Eye (tissue), 1 donor: ENCODE results near the gene ESRRB.

ENCODE experiments used
- DNase-seq: peaks from one replicate; pipeline ENCODE4 v3.0.0-alpha.2; 2015

The ESRRB gene

DNA sequence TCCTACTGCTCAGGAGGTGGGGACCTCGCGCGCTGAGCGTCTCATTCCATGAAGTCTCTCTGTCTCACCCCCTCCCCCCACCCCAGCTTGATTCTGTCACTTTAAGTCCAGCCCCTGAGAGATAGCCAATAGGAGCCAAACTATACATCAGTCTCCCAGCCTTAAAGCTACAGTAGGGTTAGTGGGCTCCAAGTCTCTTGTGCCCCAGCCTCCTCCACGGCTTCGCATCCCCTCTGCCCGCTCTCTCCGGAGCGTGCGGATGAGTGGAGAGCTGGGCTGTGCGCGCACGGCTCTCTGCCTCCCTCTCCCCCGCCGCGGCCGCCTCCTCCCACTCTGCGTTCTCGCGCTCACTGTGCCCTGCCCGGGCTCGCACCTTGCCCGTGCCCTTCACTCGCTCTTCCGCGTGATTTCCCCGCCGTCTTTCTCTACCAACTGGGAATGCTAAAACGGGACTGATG lies at the start of gene ESRRB:
Gene ESRRB (plus strand): TSS at position 191 of the 458 bp plus-strand sequence. CDS start 265 bp downstream, at position 456.
- peak; percentile 84 for DNase-seq

DNA sequence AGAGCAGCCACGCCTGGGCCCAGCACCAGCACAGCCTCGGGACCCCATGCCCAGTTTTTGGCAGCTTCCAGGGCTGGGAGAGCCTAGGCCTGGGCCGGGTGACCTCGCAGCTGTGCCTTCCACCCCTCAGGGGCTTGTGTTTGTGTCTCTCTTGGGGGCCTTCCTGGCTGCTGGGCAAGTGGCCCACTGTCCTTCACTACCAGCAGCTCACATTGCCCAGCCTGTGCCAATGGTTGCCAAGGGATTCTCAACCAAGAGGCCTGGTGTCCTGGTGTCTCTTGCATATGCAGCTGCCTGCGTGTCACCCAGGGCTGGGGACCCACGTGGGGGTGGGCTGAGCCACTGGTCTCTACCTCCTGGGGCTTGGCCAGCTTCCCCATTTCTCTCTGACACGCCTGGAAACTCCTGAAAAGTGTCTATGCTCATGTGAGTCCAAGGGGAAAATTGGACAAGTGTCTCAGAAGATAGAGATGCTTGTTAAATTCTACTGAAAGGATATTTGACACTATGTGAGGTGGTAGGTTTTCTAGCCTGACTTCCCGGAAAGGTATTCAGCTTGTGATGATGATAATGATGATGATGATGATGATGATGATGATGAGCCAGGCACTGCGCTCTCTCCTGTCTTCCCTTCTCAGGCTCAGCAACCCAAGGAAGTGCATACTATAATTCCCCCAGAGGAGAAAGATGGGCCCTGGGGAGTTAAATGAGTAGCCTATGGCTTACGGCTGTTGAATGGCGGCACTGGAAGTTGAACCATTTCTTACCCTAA lies 48.8 kb upstream of the ESRRB start:
- DNase-seq, result no peak

DNA sequence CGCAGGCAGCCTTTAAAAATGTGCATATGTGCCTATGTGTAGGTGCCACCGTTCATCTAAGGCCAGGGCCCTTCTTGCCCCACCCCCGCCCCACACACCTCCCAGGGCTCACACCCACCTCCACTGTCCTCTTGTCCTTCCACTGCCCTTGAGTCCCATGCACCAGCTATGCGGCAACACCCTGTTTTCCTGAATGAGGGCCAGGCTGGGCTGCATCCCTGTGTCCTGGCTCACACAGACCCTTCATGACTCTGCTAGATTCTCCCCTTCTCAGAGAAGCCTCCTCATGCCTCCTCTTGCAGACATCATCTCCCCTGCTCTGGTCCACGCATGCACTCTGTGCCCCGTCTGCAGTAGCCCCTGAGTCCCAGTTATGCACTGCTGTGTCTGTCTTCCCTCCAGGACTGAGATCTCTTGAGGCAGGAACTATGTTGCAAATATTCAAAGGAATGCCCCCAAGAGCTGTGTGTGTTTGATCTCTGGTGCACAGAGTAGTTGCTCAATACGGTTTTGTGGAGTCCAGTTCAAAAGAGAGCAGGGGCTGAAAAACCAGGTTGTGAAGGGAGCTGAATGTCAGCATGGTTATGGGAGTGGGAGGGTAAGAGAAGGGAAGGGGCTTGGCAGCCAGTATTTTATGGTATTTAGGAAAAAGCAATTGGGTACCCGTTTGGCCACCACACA lies 47.3 kb upstream of the ESRRB start:
- no peak for DNase-seq

DNA sequence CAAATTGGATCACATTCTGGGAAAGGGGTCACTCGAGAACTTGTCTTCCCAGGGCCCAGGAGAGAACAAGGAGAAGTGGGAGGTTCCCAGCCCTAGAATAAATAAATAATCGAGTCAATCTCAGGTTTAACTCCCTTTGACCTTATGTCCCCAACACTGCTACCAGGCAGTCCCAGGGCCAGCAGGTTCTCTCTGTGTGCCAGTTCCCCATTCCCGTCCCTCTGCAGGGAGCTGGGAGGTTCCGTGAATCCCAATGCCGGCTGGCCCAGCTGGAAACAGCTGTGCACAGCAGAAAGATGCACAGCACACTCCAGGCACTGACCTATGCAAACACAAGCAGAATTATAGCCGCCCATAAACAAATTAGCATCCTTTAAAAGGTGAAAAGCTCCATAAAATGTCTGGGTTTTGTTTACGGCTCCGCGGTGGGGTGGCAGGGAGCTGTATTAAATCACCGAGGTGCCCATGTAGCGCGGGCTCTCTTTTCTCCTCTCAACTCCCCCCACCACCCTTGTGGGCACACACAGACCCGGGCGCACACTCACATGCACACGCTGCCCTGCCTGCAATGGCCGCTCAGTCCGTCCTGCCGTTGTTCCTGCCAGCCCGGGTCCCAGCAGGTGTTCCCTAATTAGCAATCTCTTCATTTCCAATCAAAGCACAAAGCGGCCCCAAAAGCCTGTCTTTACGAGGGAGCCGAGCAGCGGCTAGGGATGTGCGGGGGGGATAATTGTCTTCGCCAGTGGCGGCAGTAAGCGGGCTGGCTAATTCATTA lies 46.6 kb upstream of the ESRRB start:
- DNase-seq, result peak; percentile 71

DNA sequence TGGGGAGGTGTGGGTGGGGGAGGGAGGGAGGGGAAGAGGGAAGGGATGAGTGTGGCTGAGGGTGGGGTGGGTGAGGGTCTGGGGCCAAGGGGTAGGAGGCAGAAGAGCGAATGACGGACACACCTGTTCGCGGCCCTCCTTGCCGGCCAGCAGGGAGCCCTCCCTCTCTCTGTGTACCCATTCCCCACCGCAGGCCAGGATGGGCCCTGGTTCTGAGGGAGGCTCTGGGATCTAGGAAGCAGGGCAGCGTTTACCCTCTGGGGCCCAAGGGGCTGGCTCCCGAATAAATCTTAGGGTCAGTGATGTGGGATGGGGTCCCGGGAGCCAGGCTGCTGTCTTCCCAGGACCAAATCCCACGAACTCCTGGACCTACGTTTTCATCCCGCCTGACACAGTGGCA lies 46.0 kb upstream of the ESRRB start:
- no peak for DNase-seq

DNA sequence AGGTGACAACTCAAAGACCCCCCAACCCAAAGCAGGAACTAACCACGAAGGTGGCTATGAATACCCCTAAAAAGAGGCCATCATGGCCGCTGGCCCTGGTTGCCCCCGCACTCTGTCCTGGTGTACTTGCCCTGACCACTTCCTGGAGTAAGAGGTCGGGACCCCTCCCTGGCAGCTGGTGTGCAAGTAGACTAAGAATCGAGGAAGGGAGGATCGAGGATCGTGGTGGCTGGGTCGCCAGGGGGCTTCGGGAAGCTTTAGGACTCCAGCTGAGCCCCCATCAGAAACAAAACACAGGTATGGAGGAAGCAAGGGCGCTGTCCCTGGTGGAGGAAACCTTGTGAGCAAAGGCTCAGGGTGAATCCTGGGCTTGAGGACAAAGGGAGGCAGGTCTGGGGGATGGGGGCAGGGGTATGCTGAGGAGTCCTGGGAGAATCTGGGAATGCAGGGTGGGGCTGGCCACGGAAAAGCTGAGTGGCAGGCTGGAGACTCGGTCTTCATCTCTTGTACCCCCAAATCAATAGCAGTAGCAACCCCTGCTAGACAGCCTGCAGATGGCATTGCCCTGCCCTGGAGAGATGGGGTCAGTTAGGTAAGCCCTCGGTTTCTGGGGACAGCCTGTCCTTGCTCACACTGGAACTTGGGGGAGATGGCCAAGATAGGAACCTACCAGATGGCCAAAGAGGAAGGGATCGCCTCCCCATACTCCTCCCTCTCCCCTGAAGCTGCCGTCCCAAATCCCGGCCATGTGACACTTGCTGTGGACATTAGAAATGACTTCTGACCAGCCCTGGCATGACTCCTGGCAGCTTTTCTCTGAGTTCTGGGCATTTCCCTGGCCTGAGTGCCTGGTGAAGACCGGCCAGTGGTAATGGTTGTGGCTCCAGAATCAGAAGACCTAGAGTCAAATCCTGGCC lies 45.3 kb upstream of the ESRRB start:
- no peak for DNase-seq

DNA sequence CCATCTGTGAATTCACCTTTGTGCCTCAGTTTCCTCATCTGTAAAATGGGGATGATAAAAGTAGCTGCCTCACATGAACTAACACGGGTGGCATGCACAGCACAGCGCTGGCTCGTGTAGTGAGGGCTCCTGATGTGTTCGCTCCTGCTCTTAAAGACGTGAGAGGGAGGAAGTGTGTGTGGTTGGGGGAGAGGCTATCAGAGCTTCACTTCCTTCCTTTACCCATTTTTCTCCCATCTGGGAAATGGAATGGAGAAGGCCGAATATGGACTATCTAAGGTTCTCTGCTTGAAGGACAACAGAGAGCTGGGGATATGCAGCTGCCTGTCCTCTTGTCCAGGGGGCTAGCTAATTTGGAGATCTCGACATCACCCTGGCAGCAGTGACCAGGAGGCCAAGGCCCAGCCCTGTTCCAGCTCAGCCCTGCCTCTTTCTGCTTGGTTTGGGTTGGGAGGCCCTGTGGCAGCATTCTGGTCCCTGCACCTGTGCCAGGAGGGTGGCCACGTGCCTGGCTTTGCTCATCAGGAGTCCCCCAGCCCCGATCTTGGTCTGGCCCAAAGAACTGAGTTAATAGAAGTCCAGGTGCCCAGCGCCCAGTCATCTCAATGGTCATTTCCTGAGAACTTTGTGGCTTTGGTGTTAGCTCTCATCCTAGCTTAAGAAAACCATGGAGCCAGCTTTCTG lies 44.5 kb upstream of the ESRRB start:
- DNase-seq, result no peak

DNA sequence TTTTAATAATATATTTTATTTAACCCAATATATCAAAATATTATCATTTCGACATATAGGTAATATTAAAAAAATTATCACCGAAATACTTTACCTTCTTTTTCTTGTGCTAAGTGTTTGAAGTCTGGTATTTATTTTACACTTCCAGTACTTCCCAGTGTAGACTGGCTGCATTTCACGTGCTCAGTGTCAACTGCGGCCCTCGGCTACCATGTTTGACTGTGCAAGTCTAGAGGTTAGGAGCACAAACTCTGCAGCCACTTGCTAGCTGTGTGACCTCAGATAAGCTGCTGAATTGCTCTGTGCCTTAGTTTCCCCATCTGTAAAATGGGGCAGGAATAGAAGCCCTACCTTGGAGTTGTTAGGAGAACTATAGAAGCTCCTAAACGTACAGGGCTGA lies 42.3 kb upstream of the ESRRB start:
- no peak for DNase-seq

DNA sequence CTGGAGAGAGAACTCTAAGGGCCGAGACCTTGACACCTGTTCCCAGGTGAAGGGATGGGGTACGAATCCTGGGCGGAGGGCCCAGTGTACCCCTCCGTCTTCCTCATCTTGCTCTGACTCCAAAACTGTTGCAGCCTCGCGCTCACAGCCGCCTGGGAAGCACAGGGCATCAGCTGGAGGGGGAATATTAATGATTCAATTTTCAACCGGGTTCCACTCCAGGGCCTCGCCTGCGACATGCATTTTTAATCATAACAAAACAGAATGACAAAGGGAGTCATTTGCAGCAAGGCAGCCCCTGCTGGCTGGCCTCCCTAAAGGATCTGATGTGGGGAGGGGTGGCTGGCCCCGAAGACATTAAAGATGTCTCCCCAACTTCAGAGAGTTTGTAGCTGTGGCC lies 41.6 kb upstream of the ESRRB start:
- DNase-seq, result no peak

DNA sequence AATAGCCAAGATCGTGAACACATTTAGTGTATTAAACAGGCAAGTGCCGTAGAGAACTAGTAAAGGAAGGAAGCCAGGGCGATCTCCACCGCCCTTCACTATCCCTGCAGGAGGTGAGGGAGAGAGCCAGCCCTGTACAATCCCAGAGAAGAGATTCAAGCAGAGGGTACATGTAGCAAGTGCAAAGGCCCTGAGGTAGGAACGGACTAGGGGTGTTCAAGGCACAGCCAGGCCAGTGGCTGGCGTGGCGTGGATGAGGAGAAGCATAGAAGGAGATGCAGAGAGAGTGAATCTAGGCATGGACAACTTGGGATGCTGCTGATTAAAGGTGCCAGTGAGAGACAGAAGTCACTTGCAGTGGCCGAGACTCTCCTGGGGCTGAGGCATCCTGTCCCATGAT lies 39.1 kb upstream of the ESRRB start:
- DNase-seq, result no peak

DNA sequence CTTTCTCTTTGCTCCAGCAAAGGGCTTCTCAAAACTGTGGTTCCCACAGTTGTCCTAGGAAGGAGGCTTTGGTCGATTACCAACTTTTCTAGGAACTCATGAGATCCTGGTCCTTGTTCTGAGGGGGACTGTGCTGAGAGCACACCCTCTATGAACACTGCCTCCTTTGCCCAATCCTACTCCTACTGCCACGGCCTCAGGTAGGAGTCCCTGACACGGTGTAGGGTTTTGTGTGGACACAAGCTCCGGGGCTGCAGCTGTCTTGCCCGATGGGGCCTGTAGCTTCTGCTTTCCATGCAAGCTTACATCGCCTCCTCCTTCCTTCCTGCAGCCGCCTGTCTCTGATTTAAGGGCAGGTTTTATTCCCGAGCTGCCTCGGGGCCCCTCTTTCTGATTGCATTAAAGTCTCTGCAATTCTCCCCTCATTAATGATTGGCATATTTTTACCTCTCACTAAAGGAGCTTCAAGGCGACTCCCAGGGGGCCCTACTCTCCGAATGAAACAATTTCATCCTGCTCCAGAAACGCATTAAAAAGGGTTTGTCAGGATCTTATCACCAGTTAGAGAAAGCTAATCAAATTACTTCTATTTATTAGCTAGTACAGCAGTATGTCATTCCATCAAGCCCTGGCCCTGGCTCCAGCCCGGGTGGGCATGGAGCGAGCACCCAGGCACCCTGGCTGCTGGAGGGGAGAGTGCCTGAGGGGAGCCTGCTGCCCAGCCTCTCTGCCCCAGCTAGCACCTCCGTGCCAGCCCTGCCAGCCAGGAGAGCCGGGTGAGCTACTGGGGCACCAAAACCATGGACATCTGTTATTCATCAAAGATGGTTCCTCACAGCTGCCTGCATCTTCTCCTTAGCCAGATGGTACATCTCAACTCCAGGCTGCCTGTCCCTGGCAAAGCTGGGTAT lies 38.0 kb upstream of the ESRRB start:
- no peak for DNase-seq

DNA sequence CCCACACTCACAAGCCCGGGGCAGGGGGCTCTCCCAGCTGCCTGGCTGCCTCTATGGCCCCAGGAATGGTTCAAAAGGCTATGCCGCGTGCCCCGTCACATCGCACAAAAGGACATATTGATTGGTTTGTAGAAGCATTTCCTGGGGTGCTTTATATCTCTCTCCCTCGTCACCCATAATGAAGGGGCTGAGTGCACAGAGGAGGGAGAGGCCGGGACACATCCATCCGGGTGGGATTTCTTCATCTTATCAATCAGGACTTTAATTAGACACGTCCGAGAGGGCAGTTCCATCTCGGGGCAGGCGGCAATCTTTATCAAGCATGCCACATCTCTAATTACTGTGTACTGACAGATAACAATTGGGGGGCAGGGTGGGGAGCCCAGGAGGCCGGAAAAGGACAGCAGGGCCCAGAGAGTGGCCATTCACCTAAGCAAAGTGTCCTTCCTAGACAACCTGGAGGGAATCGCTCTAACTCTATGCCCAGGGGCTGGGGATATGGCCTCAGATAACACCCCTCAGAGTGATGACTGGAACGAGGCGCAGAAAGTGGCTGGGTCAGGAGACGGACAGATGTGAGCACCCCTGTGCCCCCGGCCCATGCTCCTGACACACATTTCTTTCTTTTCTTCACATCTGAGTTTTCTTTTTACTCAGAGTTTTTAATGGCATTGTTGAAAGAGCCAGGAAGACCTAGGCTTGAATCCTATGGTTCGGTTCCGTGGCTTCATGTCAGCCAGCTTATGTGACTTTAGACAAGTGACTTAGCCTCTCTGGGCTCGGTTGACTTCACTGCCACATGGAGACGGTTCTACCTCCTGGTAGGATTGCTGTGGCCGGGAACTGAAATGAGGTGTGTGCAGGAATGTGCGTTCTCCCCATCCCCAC lies 36.0 kb upstream of the ESRRB start:
- DNase-seq, result no peak

DNA sequence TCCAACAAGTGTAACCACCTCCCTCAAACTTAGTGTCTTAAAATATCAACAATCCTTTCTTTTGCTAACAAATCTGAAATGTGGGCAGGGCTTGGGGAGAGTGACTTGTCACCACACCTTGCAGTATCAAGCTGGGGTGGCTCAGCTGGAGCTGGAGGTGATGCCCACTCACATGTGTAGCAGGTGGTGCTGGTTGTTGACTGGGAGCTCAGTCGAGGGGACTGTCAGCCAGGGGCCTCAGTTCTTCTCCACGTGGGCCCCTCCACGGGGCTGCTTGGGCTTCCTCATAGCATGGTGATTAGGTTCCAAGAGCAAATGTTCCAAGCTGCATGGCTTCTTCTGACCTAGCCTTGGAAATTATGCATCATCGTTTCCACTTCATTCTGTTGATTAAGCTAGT lies 32.6 kb upstream of the ESRRB start:
- no peak for DNase-seq

DNA sequence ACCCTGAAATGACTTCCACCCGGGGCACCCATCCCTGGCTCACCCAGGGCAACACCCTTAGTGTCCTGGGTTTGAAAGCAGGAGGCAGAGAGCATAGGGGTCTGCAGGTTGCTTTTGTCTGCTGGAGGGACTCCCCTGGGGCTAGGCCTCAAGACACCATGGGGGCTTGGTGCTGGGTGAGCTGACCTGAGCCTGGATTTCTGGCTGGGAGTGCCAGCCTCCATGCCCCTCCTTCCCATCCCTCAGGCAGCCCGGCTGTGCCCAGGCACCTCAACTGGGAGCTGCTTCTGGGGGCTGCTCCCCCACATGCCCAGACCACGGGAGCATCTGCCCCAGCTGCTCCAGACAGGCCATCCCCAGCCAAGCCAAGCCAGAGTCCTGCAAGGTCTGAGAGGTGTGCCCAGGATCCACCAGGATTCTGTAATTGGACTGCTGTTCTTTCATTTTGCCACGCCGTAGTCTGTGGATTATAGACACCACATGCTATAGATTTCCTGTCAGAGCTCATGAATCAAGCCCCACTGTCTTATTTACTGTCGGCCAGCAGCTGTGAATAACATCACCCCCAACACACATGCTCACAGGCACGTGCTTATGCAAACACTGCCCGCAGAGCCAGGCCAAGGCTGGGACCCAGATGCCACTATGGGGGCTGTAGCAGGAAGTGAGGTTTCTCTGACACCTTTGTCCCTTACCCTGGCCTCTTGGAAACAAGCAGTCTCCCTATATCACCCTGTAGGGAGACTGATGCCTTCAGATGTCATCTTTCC lies 29.4 kb upstream of the ESRRB start:
- DNase-seq, result peak; percentile 84

DNA sequence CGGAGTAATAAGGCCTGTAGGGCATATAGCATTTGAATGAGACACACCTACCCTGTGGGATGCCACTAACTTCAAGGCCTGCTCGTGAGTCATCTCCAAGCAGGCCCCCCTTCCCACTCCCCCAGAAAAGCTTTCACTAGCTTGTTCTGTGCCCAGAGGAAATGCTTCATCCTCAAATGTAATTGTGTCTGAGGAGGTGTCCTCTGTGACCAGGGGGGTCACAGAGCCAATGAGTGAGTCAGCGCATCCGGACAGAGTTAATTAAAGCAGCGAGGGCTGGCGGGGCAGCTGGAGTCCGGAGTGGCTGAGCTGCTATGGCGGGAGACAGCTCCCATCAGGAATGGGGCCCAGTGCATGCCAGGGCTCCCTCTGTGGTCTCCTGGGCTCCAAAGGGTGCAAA lies 27.0 kb upstream of the ESRRB start:
- peak; percentile 43 for DNase-seq

DNA sequence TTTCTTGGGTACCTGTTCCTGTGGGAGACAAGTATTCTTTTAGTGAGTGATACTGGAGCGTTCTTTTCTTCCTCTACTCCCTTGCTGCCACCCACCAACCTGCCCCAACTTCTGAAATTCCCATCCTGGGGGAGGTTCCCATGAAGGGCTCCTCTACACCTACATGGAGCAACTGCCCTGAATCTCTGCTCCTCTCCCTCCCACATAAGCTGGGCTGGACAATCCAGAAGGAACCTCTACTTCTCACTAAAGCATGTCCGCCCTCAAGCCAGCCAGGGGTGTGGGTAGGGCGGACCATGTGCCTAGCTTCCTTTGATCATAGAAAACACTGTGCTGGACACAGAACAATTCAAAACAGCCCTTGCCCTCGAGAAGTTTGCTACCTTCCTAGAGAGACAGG lies 25.9 kb upstream of the ESRRB start:
- no peak for DNase-seq

DNA sequence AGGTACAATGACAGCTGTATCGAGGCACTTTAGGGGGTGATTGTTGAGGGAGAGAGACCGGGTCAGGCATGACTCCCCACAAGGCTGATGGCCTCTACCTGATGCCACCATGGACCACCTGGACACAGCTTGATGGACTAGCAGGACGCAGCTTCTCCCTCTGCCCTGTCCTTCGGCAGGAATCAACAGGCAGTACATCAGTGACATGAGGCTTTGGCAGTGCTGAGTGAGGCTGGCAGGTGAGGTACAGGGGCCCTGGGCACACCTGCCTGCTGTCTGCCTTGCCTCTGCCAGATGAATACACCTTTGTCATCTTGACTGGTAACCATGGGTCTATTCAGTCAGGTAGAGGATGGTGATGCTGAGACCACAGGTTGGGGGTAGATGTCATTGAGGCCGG lies 25.3 kb upstream of the ESRRB start:
- DNase-seq, result no peak

DNA sequence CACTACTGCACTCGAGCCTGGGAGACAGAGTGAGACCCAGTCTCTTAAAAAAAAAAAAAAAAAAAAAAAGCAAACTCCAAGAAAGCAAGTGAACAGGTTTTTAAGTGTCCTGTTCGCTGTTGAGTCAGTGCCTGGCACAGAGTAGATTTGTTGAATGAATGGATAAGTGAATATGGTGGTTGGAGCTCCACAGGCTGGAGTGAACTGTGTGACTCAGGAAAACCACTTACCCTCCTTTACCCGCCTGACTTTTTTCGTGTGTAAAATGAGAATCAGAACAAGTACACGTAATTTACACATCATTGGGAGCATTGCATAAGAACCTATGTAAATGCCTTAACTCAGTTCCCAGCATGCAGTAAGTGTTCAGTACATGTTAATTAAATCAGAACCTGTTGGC lies 24.0 kb upstream of the ESRRB start:
- no peak for DNase-seq
